NCI-H146 treated with DMSO at 0.1 percent for 48 hours (cell line): ENCODE data around the gene ZNF862.
"Not testable (repeated sequence)": the region's sequence is repeated elsewhere in the genome, so short reads cannot be mapped to it uniquely, and the experiment has no call there.

Experiments used
- DNase-seq: peaks from one replicate; lab custom pipeline; 2025; ENCODE audit not compliant: unreplicated experiment; lab: John Stamatoyannopoulos, UW

The ZNF862 gene

DNA sequence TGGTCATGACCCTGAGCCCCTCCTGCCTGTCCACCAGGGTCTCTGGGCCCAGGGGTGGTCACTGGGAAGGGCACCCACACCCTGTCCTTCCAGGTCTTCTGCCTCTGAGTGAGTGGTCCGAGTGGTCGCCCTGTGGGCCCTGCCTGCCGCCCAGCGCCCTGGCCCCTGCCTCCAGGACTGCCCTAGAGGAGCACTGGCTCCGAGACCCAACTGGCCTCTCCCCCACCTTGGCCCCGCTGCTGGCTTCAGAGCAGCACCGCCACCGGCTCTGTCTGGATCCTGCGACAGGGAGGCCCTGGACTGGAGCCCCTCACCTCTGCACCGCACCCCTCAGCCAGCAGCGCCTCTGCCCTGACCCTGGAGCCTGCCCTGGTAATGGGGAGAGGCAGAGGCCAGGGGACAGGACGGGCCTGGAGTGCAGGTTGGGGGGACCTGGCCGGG, 13.9 kb upstream of the ZNF862 start:
- DNase-seq, result no peak

DNA sequence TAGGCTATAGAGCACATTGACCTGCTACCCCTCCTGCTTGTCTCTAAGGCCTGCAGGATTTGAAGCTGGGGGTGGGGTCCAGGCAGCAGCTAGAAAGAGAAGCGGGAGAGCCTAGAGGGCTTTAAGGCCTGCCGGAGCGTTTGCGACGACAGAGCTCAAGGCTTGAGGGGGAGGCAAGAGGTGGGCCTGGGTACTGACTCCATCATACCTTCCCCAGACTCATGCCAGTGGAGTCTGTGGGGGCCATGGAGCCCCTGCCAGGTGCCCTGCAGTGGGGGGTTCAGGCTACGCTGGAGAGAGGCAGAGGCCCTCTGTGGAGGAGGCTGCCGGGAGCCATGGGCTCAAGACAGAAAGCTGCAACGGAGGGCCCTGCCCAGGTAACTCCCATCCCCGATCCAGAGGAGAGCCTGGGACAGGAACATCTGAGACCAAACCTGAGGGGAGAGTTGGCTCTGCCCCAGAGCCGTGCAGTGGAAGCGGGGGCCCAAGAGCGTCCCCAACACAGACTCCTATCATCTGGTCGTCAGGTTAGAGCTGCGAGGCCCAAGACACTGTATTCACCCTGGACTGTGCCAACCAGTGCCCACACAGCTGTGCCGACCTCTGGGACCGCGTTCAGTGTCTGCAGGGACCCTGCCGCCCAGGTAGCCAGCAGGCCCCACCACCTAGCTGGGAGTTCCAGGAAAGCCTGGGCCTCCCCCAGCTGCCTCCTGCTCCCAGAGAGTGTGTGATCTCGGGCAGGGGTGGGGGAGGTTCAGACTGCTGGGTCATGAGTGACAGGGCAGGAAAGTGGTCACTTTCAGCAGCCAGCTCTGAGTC, 13.2 kb upstream of the ZNF862 start:
- no peak for DNase-seq

DNA sequence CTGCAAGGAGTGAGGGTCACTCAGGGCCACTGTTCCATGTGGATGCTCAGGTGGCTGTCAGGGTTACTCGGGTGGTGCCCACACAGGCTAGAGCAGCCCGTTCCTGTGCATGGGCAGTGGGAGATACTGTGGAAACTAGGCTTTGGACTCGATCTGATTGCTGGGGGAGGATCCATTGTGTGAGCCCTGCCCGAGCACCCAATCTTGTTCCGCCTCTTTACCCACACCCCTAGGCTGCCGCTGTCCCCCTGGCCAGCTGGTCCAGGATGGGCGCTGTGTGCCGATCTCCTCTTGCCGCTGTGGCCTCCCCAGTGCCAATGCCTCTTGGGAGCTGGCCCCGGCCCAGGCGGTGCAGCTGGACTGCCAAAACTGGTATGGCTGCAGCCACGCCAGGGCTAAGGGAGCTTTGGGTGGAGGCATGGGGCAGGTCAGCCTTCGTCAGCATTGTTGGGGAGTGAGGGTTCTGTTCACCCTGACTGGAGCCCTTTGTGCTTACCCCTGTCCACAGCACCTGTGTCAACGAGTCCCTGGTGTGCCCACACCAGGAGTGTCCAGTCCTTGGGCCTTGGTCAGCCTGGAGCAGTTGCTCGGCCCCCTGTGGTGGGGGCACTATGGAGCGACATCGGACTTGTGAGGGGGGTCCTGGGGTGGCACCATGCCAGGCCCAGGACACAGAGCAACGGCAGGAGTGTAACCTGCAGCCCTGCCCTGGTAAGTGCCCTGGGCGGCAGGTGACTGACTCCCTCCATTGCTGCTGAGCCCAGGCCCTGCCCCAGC, 12.4 kb upstream of the ZNF862 start:
- DNase-seq, result no peak

DNA sequence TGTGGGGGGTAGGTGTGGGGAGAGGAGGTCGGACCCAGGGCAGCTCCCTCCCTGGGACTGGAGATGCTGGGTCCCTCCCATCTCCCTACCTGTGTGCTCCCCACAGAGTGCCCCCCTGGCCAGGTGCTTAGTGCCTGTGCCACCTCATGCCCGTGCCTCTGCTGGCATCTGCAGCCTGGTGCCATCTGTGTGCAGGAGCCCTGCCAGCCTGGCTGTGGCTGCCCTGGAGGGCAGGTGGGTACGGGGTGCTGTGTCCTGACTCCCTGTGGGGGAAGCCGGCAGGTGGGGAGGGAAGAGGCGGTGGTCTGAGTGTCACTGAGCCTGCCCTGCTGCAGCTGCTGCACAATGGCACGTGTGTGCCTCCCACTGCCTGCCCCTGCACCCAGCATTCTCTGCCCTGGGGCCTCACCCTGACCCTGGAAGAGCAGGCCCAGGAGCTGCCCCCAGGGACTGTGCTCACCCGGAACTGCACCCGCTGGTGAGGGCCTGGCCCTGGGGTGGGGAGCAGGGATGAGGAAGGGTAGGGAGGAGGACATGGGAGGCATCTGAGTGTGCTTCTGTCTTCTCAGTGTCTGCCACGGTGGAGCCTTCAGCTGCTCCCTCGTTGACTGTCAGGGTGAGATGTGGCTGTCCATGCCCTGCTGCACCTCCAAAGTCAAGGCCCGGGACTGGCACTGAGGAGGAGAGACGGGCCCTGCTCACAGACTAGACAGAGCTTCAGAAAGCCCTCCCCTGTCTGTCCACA, 11.7 kb upstream of the ZNF862 start:
- no peak for DNase-seq

DNA sequence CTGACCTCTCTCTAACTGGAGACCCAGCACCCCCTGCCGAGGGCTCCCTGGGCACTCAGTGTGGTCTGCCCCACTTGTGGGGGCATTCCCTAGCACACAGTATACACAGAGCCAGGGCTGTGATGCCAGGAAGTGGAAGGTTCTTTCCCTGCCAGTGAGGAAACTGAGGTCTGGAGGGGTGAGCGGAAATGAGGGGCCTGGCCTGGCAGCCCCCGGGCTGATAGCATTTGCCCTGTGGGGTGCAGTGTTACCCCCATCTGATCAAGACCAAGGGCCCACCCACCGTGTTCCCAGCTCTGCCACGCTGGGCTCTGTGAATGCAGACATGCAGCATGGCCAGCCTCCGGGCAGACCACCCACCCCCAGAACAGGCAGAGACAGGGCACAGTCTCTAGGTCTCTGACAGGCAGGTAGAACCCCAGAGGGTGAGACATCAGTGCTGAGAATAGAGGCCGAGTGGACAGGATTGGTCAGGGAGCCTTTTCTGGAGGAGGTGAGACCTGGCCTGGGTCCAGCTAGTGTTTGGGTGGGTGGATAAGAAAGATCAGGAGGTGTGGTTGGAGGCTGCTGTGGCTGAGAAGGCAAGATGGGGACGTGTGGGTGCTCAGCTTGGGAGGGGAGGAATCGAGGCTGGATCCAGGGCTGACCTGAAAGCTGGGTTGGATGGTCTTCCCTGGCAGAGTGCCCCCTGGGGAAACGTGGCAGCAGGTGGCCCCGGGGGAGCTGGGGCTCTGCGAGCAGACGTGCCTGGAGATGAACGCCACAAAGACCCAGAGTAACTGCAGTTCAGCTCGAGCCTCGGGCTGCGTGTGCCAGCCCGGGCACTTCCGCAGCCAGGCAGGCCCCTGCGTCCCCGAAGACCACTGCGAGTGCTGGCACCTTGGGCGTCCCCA, 10.8 kb upstream of the ZNF862 start:
- DNase-seq, result no peak

DNA sequence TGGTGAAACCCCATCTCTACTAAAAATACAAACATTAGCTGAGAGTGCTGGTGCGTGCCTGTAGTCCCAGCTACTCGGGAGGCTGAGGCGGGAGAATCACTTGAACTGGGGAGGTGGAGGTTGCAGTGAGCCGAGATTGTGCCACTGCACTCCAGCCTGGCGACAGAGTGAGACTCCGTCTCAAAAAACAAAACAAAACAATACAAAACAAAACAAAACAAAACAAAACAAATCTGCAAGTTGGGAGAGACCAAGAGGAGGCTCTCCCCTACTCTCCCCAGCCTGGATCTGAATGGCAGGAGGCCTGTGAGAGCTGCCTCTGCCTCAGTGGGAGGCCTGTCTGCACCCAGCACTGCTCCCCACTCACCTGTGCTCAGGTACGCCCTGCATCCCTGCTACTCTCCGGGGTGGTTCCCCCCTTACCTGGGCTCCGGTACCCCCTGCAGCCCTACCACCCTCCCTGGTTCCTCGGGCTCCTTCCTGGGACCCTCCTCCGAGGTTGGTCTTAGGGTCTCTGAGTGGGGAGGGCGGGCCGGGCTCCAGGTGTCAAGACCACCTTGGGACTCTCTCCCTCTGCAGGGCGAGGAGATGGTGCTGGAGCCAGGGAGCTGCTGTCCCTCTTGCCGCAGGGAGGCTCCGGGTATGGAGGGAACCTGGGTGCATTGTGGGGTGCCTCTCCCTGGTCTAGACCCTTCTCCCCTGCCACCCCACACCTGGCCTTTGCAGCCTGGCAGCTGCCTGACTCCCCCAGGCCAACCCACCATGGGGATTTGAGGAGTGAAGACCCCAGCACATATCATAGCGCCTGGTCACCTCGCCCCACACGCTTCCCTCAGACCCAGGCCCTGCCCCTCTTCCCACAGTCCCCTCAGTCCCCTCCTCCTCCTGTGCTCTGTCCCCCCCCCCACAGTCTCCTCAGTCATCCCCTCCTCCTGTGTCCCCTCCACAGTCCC, 9.5 kb upstream of the ZNF862 start:
- DNase-seq, result no peak

DNA sequence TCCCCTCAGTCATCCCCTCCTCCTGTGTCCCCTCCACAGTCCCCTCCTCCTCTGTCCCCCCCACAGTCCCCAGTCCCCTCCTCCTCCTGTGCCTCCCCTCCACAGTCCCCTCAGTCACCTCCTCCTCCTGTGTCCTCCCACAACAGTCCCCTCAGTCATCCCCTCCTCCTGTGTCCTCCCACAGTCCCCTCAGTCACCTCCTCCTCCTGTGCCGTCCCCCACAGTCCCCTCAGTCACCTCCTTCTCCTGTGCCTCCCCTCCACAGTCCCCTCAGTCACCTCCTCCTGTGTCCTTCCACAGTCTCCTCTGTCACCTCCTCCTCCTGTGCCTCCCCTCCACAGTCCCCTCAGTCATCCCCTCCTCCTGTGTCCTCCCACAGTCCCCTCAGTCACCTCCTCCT, 7.6 kb upstream of the ZNF862 start:
- DNase-seq, result not testable (repeated sequence)

DNA sequence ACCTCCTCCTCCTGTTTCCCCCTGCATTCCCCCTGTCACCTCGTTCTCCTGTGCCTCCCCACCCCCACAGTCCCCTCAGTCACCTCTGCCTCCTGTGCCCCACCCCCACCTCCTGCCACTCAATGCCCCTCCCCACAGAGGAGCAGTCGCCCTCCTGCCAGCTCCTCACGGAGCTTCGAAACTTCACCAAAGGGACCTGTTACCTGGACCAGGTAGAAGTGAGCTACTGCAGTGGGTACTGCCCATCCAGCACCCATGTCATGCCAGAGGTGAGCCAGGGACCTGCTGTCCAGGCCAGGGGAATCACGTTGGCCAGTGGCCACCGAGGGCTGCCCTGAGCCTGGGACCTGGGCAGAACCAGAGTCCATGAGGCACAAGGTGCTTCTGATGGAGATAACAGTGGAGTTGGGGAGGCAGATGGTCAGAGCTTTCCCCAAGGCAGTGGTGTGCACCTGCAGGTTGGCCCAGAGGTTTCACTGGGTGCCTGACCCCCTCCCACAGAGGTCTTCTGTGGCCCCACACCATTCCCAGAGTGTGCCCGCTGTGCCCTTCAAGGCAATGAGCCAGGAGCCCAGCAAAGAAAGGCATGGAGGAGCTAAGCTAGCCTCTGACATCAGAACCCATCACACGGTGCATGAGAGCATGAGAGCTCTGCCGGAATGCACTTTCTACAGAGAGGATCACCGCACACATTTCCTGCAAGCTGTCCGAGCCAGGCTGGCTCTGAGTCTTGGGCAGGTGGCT, 7.0 kb upstream of the ZNF862 start:
- DNase-seq, result no peak

DNA sequence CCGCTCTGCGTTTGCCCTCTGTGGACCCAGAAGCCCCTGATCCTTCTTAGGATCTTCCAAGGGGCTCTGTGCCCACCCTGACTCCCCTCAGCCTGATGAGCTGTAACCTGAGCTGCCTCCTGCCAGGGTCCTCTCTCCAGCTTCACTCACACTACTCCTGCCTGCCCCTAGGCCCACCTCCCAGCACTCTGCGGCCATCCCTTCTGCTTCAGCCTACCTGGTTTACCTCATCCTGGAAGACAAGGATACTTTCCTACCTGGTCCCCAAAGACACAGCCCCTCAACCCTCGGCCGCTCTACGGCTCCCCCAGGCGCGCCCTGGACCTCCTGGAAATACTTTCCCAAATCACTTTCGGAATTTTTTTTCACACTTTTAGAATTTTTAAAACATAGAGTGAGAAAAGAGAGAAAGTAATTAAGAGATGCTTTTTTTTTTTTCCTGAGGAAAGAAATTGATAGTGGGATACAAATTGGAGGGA, 6.4 kb upstream of the ZNF862 start:
- DNase-seq, result no peak

DNA sequence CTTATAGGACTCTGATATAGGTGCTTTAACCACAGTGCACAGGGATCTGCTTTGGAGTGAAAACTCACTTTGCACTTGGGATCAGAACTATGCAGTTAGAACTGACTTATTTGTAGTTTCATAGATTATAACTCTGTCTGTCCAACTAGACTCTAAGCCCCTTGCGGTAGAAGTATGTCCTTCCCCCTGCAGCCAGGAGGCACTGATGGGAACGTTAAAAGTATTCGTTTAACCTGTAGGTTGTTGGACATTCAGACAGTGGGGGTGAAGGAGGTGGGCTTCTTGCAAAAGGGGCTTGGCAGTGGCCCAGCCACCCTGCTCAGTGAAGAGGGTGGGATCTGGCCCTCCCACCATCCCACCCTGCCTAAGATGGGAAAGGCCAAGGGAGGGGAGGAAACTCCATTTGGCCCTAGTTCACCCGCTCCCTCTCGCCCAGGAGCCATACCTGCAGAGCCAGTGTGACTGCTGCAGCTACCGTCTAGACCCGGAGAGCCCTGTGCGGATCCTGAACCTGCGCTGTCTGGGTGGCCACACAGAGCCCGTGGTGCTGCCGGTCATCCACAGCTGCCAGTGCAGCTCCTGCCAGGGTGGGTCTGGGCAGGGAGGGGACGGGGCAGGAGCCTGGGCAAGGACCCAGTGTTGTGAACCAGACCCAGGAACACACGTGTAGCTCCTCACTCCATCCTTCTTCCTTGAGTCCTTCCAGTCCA, 5.7 kb upstream of the ZNF862 start:
- DNase-seq, result no peak

DNA sequence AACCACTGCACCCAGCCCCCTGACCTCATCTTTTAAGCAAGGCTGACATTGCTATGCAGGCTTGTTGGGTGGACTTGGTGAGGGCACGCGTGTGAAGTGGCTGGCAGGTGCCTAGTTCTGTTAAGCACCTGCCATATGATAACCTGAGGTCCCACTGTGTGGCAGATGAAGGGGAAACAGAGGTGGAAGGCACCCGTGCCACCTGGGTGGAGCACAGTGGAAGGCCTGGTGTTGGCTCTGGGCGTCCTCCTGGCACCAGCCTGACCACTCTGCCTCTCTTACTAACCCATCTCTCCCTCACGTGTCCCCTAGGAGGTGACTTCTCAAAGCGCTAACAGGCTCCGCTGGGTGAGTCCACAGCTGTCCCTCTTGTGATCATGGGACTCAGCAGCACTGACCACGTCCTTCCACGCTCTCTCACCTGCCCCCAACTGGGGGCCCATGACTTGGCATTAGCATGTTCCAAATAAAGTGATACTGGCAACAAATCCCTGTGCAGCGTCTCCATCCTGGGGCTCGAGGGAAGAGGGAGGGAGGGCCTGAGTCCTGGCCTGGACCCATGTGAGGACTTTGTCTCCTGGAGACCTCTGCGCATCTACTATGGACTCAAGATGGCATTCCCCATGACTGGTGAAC, 4.6 kb upstream of the ZNF862 start:
- DNase-seq, result no peak

DNA sequence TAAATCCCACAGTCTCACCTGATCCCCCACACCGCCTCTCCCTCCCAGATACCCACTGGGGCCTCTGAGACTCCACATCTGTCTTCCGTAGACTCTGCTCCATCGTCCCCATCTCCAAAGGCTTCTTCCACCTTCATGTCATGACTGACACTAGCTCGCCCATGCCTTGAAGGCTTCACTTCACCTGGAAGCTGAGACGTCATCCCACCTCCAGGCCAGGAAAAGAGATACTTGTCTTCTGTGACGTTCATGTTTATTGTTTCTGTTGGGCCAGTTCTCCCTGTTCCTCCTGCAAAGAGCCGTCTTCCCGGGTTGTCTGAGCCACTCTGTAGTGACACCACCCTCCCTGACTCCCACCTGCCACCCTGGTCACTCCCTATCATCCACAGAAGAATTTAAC, 3.6 kb upstream of the ZNF862 start:
- no peak for DNase-seq

DNA sequence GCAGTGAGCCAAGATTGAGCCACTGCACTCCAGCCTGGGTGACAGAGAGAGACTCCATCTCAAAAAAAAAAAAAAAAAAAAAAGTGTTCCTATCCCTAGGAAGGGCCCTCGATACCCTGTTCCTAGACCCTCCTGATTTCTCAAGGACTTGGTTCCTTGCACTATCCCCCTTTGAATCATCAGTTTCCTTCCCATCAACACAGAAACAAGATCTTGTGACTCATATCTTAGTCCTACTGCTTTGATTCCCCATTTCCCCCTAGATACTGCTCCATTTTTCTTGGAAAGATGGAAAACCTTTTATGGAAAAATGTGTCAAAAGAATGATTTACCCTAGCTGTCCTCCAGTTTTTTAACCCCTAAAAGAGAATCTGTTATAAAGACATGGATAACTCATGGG, 1.7 kb upstream of the ZNF862 start:
- DNase-seq, result no peak

DNA sequence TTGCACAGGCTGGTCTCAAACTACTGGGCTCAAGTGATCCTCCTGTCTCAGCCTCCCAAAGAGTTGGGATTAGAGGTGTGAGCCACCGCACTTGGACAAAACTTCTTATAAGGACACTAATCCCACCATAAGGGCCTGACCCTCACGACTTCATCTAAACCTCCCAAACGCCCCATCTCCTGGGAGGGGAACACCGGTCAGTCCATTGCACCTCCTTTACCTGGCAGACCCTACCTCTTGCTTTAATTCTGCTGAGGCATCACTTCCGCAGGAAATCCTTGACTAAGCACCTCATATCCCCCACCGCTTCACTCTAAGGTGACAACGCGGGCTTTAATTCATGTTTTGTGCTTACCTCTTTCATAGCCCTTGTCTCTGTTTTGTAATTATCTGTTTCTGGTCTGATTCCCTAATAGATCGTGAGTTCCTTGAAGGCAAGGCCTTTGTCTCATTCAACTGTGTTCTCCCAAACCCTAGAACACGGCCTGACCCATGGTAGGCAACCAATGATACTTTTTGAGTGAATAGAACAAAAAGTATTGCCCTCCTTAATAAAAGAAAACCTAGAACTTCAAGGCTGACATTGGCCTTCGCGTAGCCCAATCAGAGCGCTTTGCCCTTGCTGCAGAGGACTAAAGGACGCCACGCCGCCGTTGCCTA, 481 bp upstream of the ZNF862 start:
- no peak for DNase-seq

DNA sequence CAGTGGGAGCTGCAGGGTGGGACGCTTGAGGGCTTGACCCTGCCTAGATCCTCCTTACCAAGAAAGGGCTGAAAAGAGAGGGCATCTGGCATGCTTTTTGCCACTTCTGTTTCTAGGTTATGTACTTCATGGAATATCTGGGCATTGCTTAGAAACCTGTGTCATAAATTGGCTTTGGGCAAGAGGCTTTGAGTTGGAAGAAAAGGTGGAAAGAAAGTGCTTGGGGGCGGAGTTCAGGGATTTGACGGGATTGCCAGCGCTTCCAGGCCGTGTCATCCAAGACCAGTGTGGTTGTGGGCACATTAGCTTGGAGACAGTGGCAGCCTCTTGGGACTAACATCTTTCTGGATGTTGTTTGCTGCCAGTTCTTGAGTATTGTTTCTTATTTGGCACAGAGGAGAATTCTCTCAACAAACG, 825 bp downstream of the ZNF862 start:
- DNase-seq, result no peak

DNA sequence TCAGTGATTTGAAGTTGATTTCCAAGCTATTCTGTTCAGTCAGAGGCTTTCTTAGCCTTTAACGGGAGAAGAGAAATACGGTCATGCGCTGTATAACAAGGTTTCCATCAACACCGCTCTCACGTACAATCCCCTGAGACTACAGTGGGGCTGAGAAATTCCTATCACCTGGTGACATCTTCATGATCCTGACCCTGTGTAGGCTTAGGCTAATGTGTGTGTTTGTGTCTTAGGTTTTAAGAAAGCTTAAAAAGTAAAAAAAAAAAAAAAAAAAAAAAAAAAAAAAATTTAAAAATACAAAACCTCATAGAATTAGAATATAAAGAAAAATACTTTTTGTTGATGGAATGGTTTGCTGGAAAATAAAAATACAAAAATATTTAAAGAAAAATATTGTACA, 1.8 kb downstream of the ZNF862 start:
- DNase-seq, result no peak

DNA sequence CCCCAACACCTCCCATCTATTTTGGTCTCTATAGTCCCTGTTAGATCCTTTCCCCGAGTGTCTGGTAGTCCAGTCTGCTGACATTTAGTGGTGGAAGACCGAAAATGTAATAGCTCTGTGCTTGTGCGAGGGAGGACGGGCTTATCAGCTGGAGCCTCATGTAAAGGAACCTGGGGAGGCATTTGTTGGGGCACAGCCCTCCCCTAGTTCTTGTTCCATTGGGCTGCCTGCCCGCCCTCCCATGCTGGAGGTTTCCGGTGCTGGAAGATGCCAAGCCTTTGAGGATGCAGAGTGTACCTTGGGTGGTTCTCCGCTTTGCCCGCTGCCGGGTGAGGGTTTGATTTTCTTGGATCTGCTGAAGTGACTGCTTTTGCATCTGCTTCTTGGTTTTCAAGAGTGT, 5.4 kb downstream of the ZNF862 start:
- DNase-seq, result no peak
